Activated CD8-positive, alpha-beta memory T cell treated with anti-CD3 and anti-CD28 coated beads for 1 hour (primary cell): ENCODE data around the gene GABRB1.

Source experiments
- DNase-seq, 2 donors: peaks; one replicate each; pipeline ENCODE4 v3.0.0-alpha.2; 2020; ENCODE audit warnings: low read depth in 1 of 2; ENCODE audit errors: extremely low read depth in 1 of 2

The GABRB1 gene

GRCh38 chr4:47203593-47203992 is 172.2 kb downstream of the GABRB1 start:
- DNase-seq: no peak

DNA sequence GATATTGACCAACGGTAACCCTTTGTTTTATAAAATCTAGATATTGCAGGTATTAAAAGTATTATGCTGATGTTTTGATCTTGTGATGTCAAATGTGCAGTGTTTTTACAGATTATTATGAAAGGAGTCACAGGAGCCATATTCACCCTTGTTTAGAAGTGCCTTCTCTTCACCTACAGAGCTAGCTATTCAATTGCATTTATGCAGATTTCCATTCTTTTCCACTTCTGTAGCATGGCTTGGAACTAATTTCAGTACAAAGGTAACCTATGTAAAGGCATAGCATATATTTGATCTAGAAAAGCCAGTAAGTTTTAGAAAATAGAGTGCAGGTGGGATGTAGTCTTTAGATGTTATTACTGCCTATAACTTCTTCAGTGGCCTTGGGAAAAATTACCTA is 176.2 kb downstream of the GABRB1 start:
- DNase-seq: no peak

GRCh38 chr4:47209833-47210232 is 178.5 kb downstream of the GABRB1 start:
- DNase-seq: no peak

- no peak for DNase-seq
Measured at GRCh38 chr4:47210828-47211227, 179.5 kb downstream of the GABRB1 start.

- no peak for DNase-seq
Measured at GRCh38 chr4:47213106-47213505, 181.7 kb downstream of the GABRB1 start.

GRCh38 chr4:47213539-47213938 is 182.2 kb downstream of the GABRB1 start:
- no peak for DNase-seq

DNA sequence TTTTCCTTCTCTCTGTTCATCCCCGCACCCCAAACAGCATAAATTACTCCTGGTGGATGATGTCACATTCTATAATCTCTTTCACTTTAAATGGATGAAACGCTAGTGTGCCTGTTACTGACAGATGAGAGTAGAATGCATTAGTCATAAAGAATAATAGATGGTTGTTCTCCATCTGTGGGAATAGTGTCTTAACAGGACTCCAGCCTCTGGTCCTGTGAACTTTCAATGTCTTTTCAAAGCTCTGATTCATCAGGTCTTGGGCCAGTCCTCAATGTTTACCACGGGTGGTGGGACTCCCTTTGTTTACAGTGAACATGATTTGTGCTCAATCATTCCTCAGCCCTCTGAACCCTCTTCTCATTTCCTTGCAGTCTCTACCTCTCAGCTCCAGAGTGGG is 182.6 kb downstream of the GABRB1 start:
- no peak for DNase-seq

GRCh38 chr4:47215759-47216158 is 184.4 kb downstream of the GABRB1 start:
- no peak for DNase-seq

GRCh38 chr4:47217291-47217690 is 185.9 kb downstream of the GABRB1 start:
- DNase-seq: no peak

DNA sequence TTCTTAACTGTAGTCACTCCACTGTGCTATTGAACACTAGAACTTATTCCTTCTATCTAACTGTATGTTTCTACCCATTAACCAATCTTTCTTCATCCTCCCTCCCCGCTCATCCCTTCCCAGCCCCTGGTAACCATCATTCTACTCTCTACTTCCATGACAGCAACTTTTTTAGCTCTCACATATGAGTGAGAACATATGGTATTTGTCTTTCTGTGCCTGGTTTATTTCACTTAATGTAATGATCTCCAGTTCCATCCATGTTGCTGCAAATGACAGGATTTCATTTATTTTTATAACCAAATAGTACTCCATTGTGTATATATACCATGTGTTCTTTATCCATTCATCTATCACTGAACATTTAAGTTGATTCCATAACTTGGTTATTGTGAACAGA is 186.5 kb downstream of the GABRB1 start:
- DNase-seq: no peak

DNA sequence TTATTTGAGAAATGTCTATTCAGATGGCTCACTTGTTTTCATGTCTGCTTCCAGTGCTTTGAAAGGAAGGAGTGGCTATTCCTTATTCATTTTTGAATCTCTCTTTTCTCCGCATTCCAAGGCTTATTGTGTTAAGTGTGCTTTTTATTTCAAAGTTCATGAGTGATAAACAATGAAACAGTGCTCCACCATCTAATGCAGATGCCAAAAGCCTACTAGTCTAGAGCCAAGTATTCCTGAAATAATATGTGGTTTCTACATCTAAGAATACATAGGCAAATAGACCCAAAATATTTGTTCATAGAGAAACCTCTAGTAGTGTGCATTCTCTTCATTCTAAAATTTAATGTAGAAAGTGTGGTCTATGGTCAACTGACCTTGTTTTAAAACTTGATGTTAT is 187.3 kb downstream of the GABRB1 start:
- DNase-seq: no peak

- DNase-seq: no peak
Measured at GRCh38 chr4:47219586-47219985, 188.2 kb downstream of the GABRB1 start.

- no peak for DNase-seq
Measured at GRCh38 chr4:47221721-47222120, 190.4 kb downstream of the GABRB1 start.

DNA sequence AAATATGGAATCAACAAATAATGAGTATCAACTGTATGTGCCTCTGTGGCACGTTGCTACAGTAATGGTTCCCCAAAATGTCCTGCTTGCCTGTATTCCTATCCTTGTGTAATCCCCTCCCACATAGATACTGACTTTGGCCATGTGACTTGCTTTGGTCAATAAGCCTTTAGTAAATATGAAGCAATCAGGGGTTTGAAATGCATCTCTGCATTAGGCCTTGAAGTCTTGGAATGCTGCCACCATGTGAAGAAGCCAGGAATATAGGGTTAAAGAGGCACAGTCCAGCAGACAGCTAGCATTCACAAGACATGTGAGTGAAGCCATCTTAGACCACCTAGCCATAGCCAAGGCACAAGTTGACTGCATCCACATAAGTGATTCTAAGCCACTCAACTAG is 190.9 kb downstream of the GABRB1 start:
- DNase-seq: no peak

DNA sequence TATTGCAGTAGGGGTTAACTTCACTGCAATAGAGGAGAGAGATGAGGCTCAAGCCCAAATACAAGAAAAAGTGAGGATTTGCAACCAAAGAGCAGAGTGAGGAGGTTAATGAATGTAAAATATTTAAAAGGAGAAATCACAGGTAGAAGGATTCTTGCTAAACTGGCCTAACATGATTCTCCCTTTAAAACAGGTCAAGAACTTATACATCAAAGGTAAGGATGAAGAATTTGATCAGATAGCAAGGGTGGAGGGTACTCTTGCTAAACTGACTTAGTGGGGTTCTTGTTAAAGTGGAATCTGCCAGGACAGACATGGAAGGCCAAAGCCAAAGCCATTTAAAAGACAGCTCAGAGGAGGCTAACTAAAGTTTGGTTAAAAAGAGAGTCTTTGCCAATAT is 193.0 kb downstream of the GABRB1 start:
- DNase-seq: no peak

GRCh38 chr4:47235721-47236120 is 204.4 kb downstream of the GABRB1 start:
- no peak for DNase-seq

DNA sequence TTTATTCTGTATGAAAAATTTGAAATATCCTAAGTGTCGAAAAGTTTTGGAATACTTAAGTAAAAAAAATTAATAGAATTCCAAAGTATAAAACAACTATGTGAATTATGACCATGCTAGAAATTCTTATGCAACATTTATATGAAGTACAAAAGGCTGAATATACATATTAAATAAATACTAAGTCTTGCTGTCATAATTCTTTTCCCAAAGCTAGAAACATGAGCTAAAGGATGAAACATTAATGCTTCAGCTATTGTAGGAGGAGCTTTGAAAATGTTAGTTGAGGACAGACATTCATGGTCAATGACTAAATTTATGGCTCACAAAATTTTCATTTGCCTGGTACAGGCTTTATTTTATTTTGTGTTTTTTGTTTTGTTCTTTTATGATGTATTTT is 207.3 kb downstream of the GABRB1 start:
- DNase-seq: no peak

GRCh38 chr4:47239649-47240048 is 208.3 kb downstream of the GABRB1 start:
- no peak for DNase-seq

GRCh38 chr4:47251348-47252135 is 220.2 kb downstream of the GABRB1 start:
- no peak for DNase-seq

DNA sequence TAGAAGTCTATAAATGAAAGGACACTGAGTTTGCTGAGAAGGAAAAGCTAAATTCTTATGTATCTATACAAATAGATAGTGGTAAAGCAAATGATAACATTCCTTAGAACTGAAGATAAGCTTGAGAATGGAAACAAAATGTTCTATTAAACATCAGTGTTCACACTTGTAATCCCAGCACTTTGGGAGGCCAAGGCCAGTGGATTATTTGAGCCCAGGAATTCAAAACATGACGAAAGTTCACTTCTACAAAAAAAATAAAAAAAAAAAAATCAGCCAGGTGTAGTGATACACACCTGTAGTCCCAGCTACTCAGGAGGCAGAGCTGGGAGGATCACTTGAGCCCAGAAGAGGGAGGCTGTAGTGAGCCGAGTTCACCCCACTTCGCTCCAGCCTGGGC is 232.4 kb downstream of the GABRB1 start:
- DNase-seq: no peak

- no peak for DNase-seq
Measured at GRCh38 chr4:47270201-47270888, 239.0 kb downstream of the GABRB1 start.

DNA sequence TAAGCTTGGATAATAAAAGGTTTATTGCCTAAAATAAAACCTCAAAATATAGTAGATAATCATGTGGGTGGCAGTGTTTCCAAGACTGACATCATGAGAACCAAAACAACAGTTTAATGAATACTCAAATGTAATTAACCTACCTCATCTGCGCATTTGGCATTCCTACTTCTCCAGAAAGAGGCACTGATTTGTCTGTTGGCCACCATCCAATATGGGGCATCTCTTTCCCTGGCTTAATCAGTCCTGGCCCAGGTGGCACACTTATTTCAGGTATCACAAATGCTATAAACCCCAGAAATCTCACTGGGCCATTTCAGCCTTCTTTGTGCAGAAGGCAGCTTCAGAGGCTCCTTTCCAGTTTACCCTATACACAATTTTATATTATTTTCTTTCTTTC is 239.9 kb downstream of the GABRB1 start:
- DNase-seq: no peak

DNA sequence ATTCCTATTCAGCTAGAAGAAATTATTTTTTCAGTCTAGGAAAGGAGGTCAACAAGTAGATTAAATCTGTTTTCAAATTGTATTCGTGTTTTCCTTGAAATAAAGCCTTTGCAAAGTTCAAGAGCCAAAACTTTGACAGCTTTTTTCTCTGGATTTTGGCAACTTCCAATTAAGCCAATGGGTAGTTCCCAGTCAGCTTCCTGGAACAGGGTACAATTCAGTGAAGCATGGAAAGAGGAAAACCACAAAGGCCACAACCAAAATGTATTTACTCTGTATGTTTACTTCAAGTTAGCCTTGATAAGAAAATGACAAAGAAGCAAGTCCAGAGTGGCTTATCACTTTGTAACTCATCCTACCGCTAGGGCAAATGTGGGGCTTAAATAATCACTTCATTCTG is 243.5 kb downstream of the GABRB1 start:
- no peak for DNase-seq
